HG02678 (cell line): ENCODE measurements around the gene GALNTL6.
"Not testable (repeated sequence)": the region's sequence is repeated elsewhere in the genome, so short reads cannot be mapped to it uniquely, and the experiment has no call there.

Source experiments
- ATAC-seq: cut with Tn5 transposase; IDR thresholded peaks from one replicate; pipeline ENCODE4 v1.9.1; 2021; ENCODE audit warnings: mild to moderate bottlenecking, moderate library complexity; ENCODE audit not compliant: unreplicated experiment

The GALNTL6 gene

DNA sequence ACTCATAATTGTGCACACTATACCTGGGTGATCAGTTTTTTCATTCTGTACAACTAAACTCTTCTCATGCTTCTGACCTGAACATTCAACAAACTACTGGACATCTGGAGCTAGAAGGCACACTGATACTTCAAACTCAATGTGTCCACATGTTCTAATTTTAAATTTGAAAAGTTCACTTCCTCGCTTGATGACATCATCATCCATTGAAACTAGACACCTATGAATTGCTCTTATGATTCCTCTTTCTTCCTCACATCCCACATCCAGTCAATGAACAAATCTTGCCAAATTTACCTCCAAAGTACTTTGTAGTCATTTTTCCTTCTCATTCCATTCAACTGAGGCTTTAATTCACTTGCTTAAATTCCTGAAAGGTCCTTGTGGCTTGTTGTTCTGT, 549.4 kb downstream of the GALNTL6 start:
- no peak for ATAC-seq

DNA sequence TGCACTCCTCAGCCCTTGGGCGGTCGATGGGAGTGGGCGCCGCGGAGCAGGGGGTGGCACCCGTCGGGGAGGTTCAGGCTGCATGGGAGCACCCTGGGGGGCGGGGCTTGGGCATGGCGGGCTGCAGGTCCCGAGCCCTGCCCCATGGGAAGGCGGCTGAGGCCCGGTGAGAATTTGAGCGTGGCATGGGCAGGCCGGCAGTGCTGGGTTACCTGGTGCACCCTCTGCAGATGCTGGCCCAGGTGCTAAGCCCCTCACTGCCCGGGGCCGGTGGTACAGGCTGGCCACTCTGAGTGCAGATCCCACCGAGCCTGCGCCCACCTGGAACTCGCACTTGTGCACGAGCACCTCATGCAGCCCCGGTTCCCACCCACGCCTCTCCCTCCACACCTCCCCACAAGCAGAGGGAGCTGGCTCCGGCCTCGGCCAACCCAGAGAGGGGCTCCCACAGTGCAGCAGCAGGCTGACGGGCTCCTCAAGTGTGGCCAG, 556.3 kb downstream of the GALNTL6 start:
- ATAC-seq, result no peak

DNA sequence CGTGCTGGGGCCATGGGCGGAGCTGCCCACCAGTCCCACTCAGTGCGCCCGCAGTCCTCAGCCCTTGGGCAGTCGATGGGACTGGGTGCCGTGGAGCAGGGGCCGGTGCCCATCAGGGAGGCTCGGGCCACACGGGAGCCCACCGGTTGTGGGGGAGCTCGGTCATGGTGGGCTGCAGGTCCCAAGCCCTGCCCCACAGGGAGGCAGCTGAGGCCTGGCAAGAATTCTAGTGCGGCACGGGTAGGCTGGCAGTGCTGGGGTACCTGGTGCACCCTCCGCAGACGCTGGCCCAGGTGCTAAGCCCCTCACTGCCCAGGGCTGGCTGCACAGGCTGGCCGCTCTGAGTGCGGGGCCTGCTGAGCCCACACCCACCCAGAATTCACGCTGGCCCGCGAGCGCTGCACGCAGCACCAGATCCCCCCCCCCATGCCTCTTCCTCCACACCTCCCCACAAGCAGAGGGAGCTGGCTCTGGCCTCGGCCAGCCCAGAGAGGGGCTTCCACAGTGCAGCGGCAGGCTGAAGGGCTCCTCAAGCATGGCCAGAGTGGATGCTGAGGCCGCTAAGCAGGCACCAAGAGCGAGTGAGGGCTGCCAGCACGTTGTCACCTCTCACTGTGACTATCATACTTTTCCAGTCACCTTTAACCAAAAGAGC, 564.4 kb downstream of the GALNTL6 start:
- ATAC-seq, result no peak

DNA sequence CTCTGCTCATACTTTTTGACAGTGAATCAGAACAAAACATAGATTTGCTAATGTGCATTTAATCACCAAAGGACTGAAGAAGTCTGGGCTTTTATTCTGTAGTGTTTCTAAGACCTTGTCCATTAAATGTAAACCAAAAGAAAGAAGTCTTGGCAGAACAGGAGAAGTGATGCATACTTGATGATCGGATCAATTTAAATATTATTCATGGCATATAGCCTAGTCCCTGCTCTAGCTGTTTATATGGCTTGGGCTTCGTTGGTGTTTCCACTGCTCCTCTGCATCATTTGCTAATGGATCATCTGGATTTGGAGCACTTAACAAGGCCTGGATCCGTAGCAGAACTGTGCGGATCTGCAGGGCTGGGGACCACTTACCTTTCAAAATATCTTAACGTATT, 566.6 kb downstream of the GALNTL6 start:
- ATAC-seq, result no peak

DNA sequence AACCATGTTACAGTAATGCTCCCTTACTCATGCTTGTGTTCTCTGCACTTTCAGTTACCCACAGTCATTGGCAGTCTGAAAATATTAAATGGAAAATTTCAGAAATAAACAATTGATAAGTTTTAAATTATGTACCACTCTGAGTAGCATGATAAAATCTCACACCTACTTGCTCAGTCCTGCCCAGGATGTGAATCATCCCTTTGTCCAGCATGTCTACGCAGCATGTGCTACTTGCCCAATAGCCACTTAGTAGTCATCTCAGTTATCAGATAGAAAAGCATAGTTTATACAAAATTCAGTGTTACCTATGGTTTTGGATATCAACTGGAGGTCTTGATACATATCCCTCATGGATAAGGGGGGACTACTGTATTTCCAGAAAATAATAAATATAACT, 577.1 kb downstream of the GALNTL6 start:
- no peak for ATAC-seq

DNA sequence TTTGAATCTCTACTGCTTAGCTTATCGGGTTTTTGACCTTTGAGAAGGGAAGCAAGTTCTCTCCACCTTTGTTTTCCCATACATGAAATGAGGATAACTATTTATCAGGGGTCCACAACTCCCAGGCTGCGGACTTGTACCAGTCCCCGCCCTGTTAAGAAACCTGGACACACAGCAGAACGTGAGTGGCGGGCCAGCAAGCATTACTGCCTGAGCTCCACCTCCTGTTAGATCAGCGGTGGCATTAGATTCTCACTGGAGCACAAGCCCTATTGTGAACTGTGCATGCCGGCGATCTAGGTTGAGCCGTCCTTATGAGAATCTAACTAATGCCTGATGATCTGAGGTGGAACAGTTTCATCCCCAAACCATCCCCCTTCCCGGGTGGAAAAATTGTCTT, 579.5 kb downstream of the GALNTL6 start:
- ATAC-seq, result no peak

DNA sequence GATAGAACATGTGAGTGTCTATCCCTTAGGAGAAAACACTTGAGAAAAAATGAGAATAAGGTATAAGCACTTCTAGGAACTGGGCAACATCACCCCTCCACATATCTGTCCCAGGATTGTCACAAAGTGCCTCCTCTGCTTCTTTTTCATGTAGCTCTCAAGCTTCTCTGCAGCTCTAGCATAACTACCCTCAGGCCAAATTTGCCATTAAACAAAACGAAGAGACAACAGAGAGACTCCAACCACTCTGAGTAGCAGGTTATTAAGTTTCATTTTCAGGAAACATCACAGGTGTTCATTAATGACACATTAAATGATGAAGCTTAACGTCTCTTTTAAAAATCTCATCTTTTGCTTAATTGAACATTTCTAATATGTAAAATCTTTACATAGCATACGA, 580.0 kb downstream of the GALNTL6 start:
- no peak for ATAC-seq

DNA sequence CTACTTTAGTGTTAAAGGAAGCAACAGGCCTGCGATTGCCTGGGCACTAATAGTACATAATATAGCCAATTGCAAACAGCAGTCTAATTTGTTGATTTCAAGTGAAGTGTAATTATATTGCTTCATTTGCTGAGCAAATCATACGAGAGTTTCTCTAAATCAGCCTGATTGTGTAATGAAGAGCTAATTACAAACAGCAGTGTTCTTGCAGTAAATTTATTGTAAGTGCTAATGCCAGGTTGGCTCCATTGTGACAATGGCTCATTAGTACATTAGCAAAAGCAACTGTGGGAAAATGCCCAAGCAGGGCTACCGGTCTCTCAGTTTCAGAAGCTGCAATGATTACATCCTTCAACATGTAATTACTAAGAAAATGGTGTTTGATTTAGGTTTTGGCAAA, 591.5 kb downstream of the GALNTL6 start:
- no peak for ATAC-seq

DNA sequence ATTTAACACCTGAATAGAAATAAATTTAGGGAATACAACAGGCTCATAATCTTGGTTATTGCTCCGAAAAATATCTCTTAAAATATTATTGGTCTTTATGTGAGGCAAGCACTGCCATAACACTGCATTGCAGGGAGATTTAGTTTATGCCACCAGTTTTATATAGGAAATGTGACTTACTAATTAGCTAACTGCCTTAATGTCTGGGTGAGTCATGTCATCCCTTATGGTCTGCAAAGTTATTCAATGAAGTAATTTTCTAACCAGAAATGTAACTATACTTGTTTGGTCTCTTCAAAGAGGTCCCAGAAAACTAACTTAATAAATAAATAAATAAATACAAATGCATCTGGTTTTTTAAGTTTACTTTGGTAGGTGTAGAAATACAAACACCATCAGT, 597.2 kb downstream of the GALNTL6 start:
- no peak for ATAC-seq

DNA sequence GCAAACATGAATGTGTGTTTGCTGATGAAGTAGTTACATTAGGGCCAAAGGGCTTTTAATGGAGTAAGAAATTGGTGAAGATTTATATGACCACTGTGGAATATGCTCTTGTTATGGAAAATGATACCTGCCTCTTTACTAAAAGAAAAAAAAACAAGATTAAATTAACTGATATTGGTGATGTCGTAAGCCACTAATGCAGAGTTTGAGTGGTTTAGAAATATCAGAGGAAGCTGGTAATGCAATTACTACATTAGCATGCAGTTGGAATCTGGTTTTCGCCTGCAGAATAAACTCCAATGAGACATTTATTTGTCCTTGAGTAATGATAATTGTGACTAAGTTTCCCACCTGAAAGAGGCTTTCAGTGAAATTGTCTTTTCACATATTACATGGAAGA, 597.9 kb downstream of the GALNTL6 start:
- no peak for ATAC-seq

DNA sequence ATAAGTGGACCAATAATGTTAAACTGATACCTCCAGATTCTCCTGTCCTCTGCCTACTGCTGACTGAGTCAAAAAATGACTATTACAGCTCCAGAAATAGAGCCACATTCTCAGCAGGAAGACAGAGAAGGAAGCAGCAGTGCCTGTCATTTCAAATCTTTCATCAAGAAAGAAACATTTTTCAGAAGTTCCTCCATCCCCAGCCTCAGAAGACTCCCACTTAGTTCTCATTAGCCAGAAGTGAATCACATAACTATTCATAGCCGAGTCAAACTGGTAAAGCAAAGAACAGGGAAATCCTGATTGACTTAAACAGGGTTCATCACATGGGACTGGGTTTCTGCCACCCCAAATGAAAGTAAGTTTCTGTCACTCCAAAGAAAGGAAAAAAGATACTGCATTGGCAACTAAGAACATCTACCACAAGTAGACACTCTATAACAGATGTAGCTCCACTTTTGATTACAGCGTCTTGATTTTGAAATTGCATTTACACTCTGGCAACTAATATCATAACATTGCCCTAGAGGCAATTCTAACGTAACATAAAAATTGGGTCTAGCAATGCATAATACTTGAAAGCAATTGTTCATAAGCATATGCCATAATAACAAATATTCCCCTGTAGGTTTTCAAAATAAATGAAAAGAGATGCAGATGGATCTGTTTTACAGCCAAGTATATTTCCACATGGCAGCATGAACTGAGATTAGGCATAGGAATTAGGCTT, 599.8 kb downstream of the GALNTL6 start:
- ATAC-seq, result no peak

DNA sequence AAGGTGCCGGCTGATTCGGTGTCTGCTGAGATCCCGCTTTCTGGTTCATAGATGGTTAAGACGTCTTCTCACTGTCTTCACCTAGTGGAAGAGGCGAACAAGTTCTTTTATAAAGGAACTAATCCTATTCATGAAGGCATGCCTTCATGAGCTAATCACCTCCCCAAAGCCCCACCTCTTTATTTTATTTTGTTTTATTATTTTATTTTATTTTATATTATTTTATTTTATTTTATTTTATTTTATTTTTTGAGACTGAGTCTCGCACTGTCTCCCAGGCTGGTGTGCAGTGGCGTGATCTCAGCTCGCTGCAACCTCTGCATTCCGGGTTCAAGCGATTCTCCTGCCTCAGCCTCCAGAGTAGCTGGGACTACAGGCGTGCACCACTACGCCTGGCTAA, 615.8 kb downstream of the GALNTL6 start:
- not testable (repeated sequence) for ATAC-seq

DNA sequence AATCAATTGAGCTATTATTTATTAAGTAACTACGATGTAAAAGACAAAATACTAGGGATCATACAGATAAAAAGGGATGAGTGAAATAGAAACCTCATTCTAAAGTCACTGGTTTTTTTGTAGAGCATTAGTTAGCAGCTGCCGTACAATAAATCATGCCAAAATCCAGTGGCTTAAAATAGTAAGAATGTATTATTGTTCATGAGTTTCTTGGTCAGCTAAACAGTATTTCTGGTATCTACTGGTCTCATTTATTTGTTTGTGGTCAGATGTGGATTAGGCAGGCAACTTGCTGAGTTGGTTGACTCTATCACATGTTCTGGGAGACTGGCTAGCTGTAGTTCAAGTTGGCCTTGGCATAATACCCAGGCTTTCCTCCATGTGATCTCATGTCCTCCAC, 667.3 kb downstream of the GALNTL6 start:
- no peak for ATAC-seq

DNA sequence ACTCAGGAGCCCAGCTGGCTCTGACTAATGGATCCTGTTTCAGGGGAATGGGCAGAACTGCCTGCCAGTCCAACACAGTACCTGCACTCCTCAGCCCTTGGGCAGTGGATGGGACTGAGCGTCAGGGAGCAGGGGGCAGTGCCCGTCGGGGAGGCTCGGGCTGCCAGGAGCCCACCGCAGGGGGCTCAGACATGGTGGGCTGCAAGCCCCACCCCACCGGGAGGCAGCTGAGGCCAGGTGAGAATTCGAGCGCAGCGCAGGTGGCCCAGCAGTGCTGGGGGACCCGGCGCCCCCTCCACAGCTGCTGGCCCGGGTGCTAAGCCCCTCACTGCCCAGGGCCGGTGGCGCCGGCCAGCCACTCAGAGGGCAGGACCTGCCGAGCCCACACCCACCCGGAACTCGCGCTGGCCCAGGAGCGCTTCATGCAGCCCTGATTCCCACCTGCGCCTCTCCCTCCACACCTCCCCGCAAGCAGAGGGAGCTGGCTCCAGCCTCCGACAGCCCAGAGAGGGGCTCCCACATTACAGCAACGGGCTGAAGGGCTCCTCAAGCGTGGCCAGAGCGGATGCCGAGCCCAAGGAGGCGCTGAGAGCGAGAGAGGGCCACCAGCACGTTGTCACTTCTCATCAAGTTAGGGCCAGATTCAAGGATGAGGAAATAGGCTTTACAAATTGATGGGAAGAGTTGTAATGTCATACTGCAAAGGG, 668.8 kb downstream of the GALNTL6 start:
- no peak for ATAC-seq

DNA sequence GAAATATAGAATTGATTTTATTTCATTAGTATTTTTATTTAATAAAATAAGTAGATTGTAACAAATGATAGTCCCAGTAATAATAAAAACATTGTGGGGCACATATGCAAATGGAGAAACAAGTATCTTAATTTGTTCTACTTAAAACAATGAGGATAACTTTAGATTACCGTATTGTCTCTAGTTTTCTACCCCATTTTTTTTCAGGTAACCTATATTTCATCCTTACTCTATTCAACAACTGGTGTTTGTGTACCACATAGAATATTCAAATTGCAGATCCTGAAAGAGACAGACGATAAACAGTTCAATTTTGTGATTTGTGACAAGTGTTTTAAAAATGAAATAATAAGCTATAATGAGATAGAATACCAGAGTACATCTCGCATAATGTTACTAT, 671.8 kb downstream of the GALNTL6 start:
- no peak for ATAC-seq

DNA sequence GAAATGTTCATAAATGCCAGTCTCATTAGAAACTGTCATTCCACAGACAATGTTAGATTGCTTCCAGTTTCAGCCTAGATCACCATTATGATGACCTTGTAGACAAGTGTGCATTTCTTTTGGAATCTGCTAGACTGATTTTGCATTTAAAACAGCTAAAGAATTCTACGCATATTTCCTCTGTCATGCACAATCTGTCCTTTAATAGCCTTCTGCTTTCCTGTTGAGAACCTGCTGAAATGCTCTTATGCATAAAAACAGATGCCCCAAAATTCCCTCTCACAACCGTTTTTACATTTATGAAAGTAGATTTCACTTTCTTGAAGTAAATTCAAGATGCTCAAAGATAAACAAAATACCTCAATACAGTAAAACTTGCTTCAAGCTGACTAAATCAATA, 673.3 kb downstream of the GALNTL6 start:
- ATAC-seq, result no peak

DNA sequence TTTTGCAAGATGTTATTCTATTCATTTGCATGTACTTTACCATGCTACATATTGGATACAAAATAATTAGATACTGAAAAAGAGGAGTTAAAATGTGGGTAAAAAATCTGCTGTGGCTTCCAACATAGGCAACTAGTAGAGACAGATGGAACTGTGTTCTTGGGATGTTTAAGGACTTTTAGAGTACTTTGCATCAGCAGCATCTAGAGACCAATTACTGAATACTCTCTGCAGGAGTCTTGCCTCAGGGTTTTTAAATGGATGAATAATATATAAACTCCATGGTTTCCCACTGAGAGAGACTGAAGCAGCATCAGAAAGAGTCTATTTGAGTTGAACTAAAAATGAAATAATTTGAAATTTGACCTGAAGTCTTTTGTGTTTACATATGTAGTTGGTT, 676.7 kb downstream of the GALNTL6 start:
- ATAC-seq, result no peak

DNA sequence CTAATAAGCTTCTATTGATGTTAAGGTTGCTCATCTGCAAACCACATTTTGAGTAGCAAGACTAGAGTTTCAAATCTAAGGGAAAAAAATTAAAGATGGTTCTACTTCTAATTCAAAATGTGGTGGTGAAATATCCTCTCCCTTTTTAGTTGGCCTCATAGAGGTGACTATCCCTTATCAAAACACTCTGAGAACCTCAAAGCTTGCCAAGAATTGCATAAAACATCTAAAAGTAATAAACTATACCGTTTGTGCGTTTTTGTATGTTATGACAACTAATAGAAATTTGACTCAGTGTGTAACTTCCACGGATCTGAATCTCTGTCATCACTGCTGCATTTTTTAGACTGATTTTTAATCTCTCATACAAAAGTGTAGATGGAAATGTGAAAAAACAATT, 682.6 kb downstream of the GALNTL6 start:
- no peak for ATAC-seq

DNA sequence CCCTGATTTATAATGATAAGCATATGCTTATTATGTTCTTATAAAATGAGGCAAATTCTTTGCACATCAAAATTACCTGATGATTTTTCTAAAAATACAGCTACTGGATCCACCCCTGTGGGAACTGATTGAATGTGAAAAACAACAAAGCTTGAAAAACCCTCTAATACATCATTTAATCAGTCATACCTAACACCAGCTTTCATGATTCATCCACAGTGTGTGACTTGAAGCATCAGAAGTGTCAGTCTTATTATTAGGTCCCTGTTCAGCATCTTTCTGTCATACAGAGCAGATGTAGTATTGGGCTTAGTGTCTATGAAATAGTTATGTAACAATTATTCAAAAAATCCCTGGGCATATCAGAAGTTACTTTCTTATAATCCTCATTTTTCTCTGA, 684.1 kb downstream of the GALNTL6 start:
- ATAC-seq, result no peak

DNA sequence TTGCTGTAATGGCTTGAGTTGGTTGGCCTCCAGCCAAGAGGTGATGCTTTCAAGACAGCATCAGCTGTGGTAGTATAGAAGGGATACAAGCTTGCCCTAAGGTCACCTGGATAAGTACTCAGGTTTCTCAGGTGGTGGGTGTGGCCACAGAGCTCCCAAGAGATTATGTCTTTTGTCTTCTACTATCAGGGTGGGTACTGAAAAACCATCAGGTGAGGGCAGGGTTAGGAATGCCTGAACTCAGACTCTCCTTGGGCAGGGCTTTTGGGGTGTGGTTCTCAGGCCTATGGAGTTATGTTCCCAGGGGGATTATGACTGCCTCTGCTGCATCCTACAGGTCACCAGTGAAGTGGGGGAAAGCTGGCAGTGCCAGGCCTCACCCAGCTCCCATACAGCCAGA, 700.8 kb downstream of the GALNTL6 start:
- ATAC-seq, result no peak

DNA sequence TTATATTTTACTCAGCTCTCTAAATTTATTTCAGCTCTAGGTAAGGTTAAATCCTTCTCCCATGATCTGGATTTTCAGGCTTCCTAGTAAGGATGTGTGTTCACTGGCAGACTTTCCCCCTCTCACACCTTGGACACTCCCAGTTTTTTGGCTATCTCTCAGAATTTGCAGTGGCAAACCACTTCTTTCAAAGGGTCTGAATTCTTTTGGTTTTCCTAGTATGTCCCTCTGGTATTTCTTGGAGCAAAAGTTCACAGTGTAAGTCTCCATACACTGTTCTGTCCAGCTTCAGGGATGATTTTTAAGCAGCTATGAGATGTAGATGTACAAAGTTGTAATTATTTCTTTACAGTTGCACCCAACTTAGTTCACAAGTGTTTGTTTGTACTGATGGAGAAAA, 701.6 kb downstream of the GALNTL6 start:
- ATAC-seq, result no peak

DNA sequence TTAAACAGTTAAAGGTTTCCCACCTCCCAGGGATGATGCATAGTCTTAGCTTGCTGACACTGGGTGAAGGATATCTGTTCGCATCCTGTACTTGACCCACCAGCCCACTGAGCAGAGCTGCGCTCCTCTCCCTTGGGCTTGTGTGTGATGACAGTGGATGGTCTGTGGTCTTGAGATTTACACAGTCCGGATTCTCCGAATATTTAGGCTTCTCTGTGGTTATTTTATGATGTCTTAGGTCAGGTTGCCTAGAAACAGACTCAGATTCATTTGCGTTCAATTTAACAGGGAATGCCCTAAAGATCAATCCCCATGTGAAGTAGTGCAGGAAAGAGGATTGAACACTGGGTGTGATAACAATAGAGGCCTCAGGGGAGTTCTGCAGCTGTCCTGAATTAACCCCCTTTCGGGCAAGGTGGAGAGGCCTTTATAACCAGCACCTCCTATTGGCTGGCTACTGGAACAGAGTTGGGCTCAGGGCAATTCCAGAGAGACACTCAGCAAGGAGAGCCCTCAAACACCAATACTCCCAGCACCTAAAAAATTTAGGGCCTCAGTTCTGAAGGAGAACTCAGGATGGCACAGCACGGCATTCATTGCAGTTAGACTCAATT, 702.2 kb downstream of the GALNTL6 start:
- no peak for ATAC-seq
